Activated naive CD4-positive, alpha-beta T cell treated with Interleukin-2 at 50 U/mL for 16 hours (primary cell): ENCODE data around the gene NTN4.
"Not testable (repeated sequence)": the region's sequence is repeated elsewhere in the genome, so short reads cannot be mapped to it uniquely, and the experiment has no call there.

Experiments
- DNase-seq: peaks from one replicate; pipeline ENCODE4 v3.0.0-alpha.2; 2020

Gene NTN4

DNA sequence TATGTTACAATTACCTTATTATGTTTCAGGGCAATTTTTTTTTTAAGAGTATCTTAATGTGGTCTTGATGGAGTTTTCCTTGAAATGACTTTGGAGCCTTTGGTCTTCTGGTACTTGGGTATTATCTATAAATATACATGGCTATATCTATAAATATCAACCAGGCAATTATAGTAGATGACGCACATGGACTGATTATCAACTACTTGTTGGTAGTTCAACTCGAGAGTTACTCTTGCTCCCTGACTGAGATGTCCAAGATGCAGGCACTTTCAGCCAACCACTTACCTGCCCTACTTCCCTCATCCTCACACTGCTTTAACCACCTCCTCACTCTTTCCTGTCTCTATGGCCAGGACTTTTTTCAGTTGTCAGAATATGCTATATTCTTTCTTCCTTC, 85.4 kb downstream of the NTN4 start:
- no peak for DNase-seq

DNA sequence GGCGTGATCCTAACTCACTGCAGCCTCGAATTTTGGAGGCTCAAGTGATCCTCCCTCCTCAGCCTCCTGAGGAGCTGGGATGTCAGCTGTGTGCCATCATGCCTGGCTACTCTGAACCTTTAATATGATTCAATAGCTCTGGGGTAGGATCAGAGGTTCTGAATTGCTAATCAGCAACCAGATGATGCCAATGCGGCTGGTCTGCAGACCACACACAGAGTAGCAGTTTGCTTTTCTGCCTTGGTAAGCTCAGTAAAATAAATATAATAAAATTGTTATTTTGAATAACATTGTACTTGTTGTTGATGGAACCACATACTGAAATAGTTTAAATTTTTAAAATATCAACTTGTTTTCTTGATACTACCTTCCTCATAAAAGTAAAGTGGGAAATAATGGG, 86.6 kb downstream of the NTN4 start:
- no peak for DNase-seq

DNA sequence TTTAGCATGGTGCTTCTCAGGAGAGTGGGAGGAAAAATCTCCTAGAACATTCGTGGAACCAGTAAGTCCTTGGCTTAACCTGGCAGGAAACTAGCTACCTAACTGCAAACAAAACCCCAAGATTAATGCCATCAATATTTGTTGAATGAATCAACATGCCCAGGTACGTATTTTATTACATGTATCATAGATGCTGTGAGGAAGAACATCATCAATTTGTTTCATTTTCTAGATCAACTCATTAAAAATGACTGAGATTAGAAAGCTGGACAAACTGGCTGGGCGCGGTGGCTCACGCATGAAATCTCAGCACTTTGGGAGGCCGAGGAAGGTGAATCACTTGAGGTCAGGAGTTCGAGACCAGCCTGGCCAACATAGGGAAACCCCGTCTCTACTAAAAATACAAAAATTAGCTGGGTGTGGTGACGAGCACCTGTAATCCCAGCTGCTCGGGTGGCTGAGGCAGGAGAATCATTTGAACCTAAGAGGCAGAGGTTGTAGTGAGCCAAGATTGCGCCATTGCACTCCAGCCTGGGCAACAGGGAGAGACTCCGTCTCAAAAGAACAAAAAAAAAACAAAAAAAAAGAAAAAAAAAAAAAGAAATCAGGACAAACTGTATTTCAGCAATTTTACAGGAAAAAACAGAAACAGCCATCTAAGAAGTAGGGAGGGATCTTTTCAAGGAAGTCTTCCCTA, 88.7 kb downstream of the NTN4 start:
- DNase-seq, result no peak

DNA sequence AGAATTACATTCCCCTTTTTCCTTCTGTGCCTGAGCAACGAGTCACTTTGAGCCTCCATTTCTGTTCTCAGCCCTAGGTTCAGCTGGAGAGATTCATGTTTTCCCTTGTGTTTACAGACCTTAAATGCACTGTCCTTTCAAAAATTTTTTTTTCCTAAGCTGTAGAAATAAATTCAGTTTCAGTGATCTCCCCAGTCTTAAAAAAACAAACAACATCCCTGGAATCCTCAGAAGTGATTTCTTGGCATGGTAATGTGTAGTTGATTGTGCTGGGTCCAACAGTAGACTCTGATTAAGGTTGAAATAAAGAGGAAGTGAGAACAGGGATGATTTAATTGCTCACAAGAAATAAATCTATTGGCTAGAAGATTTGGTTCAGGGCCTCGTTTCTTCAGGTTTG, 89.3 kb downstream of the NTN4 start:
- DNase-seq, result no peak

- no peak for DNase-seq
These were observed 90.2 kb downstream of the NTN4 start for GRCh38 chr12:95700316-95700785.

DNA sequence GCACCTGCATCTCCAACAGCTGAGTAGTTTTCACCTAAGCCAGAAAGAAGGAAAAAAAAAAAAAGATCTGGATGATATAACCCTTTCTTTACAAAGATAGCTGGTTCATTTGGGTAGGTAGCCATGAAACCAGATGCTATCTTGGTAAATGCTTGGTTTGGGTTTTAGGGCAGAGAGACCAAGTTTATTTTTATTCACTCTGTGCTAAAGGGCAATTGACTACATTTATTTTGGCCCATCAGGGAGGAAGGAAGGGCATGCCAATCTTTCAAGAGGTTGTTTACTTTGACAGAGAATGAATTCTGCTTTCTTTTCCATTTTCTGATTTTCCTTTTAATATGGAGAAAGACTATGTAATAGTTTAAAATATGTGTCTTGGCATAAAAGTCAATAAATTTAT, 91.0 kb downstream of the NTN4 start:
- no peak for DNase-seq

- no peak for DNase-seq
These were observed 96.4 kb downstream of the NTN4 start for GRCh38 chr12:95694136-95694535.

DNA sequence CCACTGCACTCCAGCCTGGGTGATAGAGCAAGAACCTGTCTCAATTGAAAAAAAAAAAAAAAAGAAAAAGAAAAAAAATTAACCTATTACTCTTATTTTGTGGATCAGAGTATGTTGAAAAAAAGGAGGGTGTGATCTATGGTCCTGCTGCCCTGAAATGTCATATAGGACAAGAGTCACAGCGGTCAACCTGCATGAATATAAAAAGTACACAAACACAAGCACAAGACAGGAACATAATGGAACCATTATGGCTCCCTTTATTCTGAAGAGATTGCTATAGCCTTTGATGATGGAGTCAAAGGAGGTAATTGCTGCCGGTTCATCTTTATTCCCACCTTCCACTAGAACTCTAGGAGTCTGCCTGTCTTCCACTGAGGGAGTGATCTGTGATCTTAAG, 96.9 kb downstream of the NTN4 start:
- no peak for DNase-seq

DNA sequence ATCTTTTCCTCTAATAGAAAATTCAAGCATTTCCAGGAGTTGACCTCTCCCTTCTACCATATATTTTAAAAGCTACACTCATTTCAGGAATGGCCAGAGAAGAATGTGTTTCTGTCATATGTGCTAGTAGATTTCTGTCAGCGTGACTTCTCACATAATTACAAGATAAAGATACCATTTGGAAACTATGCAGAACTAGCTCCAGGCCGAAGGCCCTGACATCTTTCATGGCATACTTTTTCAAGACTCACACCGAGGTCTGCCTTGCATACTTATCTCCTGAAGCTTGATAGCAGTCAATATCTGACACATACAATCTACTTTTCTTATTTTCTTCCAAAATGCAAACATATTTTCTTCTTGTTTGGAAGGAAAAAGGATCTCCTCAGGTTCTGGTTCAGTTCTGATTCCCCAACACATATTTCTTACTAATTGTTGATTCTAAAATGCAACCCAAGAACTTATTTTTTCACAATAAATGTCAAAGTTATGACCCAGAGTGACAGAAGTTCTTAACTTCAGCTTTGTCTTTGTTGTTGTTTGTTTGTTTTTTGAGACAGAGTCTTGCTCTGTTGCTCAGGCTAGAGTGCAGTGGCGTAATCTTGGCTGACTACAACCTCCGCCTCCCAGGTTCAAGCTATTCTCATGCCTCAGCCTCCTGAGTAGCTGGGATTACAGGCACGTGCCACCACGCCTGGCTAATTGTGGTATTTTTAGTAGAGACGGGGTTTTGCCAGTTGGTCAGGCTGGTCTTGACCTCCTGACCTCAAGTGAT, 99.5 kb downstream of the NTN4 start:
- DNase-seq, result no peak

GRCh38 chr12:95687937-95688336, 102.6 kb downstream of the NTN4 start:
- no peak for DNase-seq

DNA sequence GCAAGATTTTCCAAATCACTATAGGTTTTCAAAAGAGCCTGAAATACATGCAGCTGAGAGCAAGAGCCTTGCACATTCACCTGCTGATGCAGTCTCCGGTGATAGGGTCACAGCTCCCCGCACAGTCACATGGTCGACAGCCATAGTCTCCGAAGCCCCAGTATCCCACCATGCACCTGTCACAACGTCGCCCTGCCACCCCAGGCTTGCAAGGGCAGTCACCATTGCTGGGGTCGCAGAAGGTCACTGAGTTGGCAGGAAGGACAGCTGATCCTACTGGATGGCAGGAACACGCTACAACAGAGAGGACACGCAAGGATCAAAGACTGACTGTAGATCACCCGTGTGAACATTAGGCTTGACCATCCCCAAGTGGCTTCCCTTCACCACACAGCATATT, 107.1 kb downstream of the NTN4 start:
- DNase-seq, result no peak

- no peak for DNase-seq
These were observed 109.3 kb downstream of the NTN4 start for GRCh38 chr12:95681210-95681765.

DNA sequence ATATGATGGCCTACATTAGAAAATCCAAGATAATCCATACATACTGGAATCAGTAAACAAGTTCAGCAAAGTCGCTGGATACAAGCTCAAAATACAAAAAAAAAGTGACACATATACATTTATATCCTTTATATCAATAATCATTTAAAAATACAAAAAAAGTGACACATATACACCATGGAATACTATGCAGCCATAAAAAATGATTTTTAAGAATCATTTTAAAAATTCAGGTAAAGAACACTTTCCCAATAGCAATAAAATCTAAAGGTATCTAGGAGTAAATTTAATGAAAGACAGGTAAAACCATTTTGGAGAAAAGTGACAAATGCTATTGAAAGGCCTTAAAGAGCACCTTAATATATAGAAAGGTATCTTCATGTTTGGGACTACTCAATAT, 111.9 kb downstream of the NTN4 start:
- DNase-seq, result no peak

DNA sequence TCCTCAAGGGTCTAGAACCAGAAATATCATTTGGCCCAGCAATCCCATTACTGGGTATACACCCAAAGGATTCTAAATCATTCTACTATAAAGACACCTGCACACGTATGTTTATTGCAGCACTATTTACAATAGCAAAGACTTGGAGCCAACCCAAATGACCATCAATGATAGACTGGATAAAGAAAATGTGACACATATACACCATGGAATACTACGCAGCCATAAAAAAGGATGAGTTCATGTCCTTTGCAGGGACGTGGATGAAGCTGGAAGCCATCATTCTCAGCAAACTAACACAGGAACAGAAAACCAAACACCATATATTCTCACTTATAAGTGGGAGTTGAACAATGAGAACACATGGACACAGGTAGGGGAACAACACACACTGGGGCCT, 112.8 kb downstream of the NTN4 start:
- not testable (repeated sequence) for DNase-seq

- DNase-seq, result no peak
These were observed 115.9 kb downstream of the NTN4 start for GRCh38 chr12:95674631-95675030.

DNA sequence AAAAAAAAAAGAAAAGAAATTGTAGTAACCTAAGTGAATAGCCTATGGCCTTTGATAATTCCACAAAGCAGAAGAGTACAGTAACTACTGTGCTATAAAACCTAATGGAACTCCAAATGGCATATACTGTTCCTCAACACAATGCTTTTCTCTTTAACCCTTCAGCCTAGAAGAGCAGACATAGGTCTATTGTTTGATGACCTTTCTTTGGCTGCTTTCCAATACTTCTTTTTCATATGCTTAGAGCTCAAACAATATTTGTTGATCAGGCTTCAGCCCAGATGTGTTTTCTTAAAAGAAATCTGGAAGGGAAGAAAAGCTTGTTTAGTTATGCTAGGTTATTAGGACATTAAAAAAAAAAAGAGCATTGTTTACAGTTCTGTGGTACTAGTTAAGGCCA, 116.4 kb downstream of the NTN4 start:
- no peak for DNase-seq

DNA sequence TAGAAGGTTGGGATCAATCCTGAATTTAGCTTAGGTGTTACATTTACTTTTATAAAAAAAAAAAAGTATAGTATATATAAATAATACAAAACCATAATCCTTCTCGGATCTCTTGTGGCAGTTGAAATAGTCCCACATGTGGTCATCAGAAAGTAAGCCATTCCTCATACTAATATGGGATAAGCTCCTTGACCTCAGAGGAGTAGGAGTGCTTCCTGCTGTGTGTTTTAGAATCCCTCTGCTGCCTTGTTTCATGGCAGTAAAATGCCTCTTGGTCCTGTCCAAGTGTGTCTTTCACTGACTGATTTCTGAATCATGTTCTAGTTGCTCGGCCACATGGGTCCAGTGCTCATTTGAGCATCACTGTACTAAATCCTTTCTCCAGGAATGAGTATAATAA, 117.0 kb downstream of the NTN4 start:
- DNase-seq, result no peak

- DNase-seq, result no peak
These were observed 118.4 kb downstream of the NTN4 start for GRCh38 chr12:95672166-95672565.

- no peak for DNase-seq
These were observed 119.3 kb downstream of the NTN4 start for GRCh38 chr12:95671265-95671664.

DNA sequence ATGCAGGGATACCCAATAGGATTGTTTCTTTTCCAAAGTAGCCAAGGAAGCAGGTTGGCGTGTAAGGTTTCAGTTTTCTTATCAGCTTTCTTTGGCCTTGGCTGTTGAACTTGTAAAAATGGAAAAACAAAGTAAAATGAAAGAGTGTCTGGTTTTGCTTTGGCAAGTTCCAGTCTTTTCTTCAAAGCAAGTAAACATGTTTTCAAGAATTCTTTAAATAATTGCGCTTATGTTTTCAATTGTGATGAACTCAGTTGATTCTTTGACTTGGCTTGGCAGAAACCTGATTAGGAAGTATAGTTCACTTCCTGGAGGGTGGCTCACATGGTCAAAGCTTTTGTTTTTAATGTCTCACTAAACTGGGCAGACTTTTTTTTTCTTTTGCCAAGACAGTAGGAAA, 127.0 kb downstream of the NTN4 start:
- DNase-seq, result no peak

GRCh38 chr12:95661360-95661759, 129.2 kb downstream of the NTN4 start:
- no peak for DNase-seq

- DNase-seq, result no peak
These were observed 132.2 kb downstream of the NTN4 start for GRCh38 chr12:95658386-95658785.

DNA sequence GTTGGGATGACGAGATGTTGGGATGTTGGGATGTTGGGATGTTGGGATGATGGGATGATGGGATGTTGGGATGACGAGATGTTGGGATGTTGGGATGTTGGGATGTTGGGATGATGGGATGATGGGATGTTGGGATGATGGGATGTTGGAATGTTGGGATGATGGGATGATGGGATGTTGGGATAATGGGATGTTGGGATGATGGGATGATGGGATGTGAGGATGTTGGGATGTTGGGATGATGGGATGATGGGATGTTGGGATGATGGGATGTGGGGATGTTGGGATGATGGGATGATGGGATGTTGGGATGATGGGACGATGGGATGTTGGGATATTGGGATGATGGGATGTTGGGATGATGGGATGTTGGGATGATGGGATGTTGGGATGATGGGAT, 135.9 kb downstream of the NTN4 start:
- DNase-seq, result not testable (repeated sequence)
